Bronchial epithelial cell (primary cell): ENCODE results near the gene SH2D3A. TPM values are rescaled to one million over a fixed set of nuclear protein-coding genes. Genes with fewer than 3 reads are reported as not detected.

Experiments
- DNase-seq: peaks from one replicate; pipeline ENCODE4 v3.0.0-alpha.2; 2010; ENCODE audit warnings: low read depth
- FAIRE-seq: peaks from 2 replicates; lab custom pipeline; 2011; peaks lifted over from hg19 to GRCh38; lab: Jason Lieb, UNC
- H3K27me3 ChIP-seq: 2 replicates; pipeline ENCODE4 v1.5.1; 2011; ENCODE audit warnings: low read length; ENCODE audit not compliant: control insufficient read depth, insufficient read depth
- H3K36me3 ChIP-seq: 2 replicates; pipeline ENCODE4 v1.5.1; 2011; ENCODE audit warnings: low read length; ENCODE audit not compliant: control insufficient read depth, insufficient read depth
- H3K4me3 ChIP-seq: 2 replicates; pipeline ENCODE4 v1.5.1; 2011; ENCODE audit warnings: mild to moderate bottlenecking, low read depth, low read length, control low read depth
- CTCF ChIP-seq: IDR thresholded peaks from 2 replicates; pipeline ENCODE4 v1.5.1; 2011; ENCODE audit warnings: mild to moderate bottlenecking, moderate library complexity, low read length, control low read depth, inconsistent platforms; ENCODE audit not compliant: insufficient read depth, severe bottlenecking
- total RNA-seq: library from RNA; depleted of rRNA; stranded (reverse); fragments of >200 nt; gene quantifications from 2 replicates; pipeline ENCODE4 v1.2.1, GENCODE V29; 2014

Gene SH2D3A
- total RNA-seq, 1 donor from 2014 or later = 88.5 TPM

- no peak for TF ChIP-seq CTCF
- no peaks in the 10 kb centered on the region for H3K27me3 ChIP-seq
- H3K4me3 ChIP-seq = peak overlapping the region; percentile 35
- FAIRE-seq (no peak), DNase-seq (no peak)
- peaks cover 17% of the 10 kb centered on the region for H3K36me3 ChIP-seq
These were observed 28.3 kb downstream of the SH2D3A start for GRCh38 chr19:6738787-6739389.

- DNase-seq (peak; percentile 77), FAIRE-seq (no peak)
- no peak overlapping the region for H3K4me3 ChIP-seq
- TF ChIP-seq CTCF = peak; percentile 81
- peaks cover 16% of the 10 kb centered on the region for H3K36me3 ChIP-seq
- no peaks in the 10 kb centered on the region for H3K27me3 ChIP-seq
These were observed 29.1 kb downstream of the SH2D3A start for GRCh38 chr19:6737873-6738786.

- H3K27me3 ChIP-seq = no peaks in the 10 kb centered on the region
- peak within 1 kb of the TSS; percentile 78 for H3K4me3 ChIP-seq
- DNase-seq = peak; percentile 100
- peaks cover 16% of the 10 kb centered on the region for H3K36me3 ChIP-seq
- TF ChIP-seq CTCF = no peak
- FAIRE-seq = peak; percentile 98
These were observed 29.9 kb downstream of the SH2D3A start, which contains the start of gene GPR108 for GRCh38 chr19:6737284-6737872. TSS of gene GPR108 (minus strand) at chr19:6737580. CDS start at chr19:6737576, 4 bp downstream.

- TF ChIP-seq CTCF = no peak
- DNase-seq = no peak
- Histone ChIP-seq H3K4me3 (peak overlapping the region; percentile 78), H3K27me3 (no peaks in the 10 kb centered on the region), H3K36me3 (peaks cover 21% of the 10 kb centered on the region)
- no peak for FAIRE-seq
These were observed 30.3 kb downstream of the SH2D3A start for GRCh38 chr19:6736917-6737283.

- DNase-seq (peak; percentile 85), FAIRE-seq (no peak)
- Histone ChIP-seq H3K4me3 (peak overlapping the region; percentile 78), H3K36me3 (peaks cover 23% of the 10 kb centered on the region), H3K27me3 (no peaks in the 10 kb centered on the region)
- peak; percentile 78 for TF ChIP-seq CTCF
These were observed 30.9 kb downstream of the SH2D3A start for GRCh38 chr19:6736169-6736916.
